ENCODE data around the gene PACSIN2.

DNA sequence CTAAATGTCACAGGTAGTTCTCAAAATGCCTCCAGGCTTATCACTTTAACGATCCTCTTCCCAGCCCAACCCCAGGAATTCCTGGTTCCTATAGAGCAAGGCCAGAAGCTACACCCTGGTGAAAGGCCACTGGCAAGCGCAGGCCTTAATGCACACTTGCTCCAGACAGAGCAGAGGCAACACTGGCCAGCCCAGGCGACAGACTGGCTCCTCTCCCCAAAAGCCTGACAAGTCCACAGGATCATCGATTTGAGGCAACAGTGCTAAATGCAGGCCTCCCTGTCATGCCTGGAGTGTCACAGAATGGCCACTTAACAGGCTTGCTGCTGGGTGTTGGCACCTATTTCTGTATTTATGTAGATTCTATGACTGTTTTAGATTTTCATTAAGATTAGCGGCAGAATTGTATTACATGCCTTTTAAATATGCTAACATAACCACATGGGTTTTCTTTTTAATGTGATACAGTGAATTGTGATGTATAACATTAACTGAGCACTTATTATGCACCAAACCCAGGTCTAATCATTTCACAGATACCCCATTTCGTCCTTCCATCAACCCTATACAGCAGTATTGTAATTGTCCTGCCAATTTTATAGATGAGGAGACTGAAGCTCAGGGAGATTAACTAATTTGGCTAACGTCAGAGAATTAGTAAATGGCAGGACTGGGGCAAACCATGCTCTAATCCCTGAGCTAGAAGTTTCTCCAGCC lies 38.6 kb downstream of the PACSIN2 start:
- TF ChIP-seq, protein P1, sequence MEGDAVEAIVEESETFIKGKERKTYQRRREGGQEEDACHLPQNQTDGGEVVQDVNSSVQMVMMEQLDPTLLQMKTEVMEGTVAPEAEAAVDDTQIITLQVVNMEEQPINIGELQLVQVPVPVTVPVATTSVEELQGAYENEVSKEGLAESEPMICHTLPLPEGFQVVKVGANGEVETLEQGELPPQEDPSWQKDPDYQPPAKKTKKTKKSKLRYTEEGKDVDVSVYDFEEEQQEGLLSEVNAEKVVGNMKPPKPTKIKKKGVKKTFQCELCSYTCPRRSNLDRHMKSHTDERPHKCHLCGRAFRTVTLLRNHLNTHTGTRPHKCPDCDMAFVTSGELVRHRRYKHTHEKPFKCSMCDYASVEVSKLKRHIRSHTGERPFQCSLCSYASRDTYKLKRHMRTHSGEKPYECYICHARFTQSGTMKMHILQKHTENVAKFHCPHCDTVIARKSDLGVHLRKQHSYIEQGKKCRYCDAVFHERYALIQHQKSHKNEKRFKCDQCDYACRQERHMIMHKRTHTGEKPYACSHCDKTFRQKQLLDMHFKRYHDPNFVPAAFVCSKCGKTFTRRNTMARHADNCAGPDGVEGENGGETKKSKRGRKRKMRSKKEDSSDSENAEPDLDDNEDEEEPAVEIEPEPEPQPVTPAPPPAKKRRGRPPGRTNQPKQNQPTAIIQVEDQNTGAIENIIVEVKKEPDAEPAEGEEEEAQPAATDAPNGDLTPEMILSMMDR (IDR thresholded peaks at IDR 0.05; ENCODE audit: low read depth, low read length), result no peak
- TF ChIP-seq, protein P2, sequence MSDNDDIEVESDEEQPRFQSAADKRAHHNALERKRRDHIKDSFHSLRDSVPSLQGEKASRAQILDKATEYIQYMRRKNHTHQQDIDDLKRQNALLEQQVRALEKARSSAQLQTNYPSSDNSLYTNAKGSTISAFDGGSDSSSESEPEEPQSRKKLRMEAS (IDR thresholded peaks at IDR 0.05; ENCODE audit: low read depth, low read length), result no peak
- no peak for TF ChIP-seq POLR2A (IDR thresholded peaks at IDR 0.05; ENCODE audit: extremely low read depth, insufficient read length)
